ENCODE measurements around the gene OSBPL6. TPM values are rescaled to one million over a fixed set of nuclear protein-coding genes. Genes with fewer than 3 reads are reported as not detected.

OSBPL6 gene
- total and polyA plus RNA-seq, 2 of the 13 experiments (the other 11 are each of a cell fraction or from before 2014, with no cell fraction given) = 0.03 to 0.11 TPM

DNA sequence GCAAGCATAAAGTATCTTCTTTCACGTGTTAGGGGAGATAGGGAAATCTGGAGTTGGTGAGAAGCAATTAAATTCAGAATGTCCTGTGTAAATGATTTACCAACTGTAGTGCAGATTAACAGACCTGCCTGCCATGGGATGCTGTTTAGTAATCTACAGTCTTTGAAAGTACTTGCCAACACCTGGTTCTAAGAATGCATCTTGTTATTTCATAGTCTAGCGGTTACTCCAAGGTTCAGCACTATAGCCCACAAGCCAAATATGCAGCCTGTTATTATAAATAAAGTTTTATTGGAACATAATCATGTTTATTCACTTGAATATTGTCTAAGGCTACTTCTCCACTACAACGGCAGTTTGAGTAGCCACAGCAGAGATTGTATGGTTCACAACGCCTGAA lies 100.8 kb downstream of the OSBPL6 start (continued):
- TF ChIP-seq ZBTB40 (IDR thresholded peaks at IDR 0.05) (no peak), ZBTB40 (CRISPR knock-in tag; IDR thresholded peaks at IDR 0.05) (0 out of 2 replicates have a peak, but pooled peaks have one; percentile 40), TERF1 (CRISPR knock-in tag; IDR thresholded peaks at IDR 0.05) (no peak), ARID2 (CRISPR knock-in tag; IDR thresholded peaks at IDR 0.05; ENCODE audit: borderline replicate concordance) (no peak), ZNF660 (CRISPR knock-in tag; IDR thresholded peaks at IDR 0.05; ENCODE audit: borderline replicate concordance, low read depth) (no peak)
